Stimulated activated CD8-positive, alpha-beta memory T cell treated with anti-CD3 and anti-CD28 coated beads, Interleukin-12 subunit alpha, Interleukin-12 subunit beta, amount 100 ng/mL, for 4 hours (primary cell): Measurements from ENCODE around the gene LIF.
"Not testable (repeated sequence)": the region's sequence is repeated elsewhere in the genome, so short reads cannot be mapped to it uniquely, and the experiment has no call there.

Experiments used
- DNase-seq: peaks from one replicate; pipeline ENCODE4 v3.0.0-alpha.2; 2020; ENCODE audit warnings: low read depth

LIF gene

DNA sequence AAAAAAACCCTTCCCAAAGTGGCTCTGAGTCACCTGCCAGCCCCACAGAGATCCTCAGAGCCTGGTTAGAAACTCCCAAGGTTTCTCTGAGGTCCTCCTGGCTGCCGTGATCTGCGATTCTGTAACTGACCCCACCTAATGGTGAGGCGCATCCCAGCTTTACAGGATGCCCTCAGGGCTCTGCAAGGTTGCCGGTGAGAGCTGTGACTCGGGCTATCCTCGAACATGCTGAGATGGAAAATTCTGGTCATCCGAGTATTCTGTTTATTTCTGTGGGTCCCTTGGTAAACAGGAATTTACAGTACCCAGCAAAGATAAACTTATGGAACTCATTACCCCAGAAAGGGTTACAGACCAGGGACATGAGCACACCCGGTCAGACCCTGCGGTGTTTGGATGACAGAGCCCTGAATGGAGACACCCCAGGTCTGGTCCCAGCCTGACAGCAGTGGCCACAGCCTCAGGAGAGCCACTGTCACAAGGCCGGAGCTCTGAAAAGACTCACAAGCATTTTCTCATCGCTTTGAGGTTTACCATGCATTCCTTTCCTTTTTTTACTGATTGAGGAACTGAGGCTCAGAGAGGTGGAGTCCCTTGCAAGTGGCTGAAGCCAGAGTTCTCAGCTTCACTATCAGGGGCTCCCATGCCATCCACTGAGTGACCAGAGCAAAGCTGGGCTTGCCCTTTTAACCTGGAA lies 22.2 kb downstream of the LIF start:
- DNase-seq: no peak

DNA sequence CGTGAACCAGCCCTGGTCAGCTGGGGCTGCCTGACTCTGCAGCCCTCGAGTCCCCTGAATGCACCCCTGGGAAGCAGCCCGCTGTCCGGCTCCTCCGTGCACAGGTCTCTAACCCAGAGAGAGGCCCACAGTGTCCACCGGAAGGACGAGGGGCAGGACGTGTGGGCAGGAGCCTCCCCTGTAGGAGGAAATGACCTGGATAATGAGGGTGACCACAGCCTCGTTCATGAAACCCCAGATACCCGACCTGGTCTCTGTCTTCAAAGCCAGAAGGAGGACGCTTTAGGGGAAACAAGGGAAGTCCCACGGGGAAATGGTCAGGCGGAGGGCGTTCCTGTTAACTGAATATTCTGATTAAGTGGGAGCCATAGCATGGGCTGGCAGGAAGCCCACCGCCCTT lies 23.3 kb downstream of the LIF start:
- no peak for DNase-seq

GRCh38 chr22:30222321-30222720 lies 24.2 kb downstream of the LIF start:
- no peak for DNase-seq

DNA sequence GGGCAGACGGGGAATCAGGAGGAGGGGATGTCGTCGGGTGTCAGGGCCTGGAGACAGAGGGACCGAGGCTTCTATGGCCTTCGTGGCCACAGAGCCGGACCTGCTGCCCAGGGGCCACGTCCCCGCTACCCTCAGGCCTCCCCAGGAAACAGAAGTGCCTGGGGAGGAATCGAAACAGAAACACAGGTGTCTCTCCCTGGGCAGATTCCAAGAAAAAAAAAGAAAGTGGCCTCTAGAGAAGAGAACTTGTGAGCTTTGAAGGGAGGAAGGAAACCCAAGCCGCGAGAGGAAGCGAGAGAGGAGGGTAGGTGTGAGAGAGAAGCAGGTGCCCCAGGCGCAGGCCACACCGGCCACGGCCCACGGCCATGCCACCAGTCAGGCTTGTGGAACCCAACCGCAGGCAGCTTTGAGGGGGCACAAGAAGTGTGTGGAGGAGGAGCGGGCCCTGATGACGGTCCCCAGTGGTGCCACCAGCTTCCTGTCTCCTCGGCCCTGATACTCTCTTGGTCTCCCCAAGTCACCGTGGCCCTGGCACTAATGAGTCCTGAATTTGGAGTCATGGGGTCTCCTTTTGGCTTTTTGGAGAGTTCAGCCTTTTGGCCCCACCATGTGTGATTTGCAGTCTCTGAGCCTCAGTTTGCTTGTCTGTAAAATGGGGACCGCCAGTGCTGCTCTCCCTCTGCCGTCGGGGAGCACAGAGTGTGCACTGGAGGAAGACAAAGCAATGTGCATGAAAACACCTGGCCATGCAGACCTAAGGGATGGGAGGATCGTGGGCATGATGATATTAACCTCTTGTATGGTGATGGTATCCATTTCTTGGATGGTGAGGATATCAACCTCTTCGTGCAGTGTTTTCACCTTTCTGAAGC lies 25.2 kb downstream of the LIF start:
- DNase-seq: peak; percentile 35

DNA sequence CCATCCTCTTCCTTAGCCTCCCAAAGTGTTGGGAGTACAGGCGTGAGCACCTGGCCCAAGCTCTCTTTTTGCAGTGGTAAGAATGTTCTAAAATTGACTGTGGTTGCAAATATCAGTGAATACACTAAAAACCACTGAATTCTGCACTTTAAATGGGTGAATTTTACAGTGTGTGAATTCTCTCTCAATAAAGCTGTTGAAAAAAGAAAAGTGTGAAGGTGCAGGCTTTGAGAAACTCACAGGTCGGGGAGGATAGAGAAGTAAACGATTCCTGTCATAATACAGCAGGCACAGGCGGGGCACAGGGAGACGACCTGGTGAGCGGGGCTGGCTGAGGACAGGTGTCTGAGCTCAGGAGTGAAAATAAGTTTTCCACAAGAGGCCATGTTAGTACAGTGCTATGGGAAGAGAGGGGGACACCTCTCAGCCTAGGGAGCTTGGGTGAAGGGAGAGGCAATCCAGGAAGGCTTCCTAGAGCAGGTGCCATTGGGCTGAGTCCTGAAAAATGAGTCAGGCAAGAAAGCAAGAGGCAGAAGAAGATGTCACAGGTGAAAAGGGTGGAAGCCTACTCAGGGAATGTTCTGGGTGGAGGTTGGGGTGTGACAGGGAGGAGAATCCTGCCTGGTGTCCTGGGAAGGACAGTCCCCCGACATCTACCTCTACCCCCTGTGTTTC lies 26.1 kb downstream of the LIF start:
- DNase-seq: no peak

- DNase-seq: no peak
These were observed 26.8 kb downstream of the LIF start for GRCh38 chr22:30219668-30220278.

DNA sequence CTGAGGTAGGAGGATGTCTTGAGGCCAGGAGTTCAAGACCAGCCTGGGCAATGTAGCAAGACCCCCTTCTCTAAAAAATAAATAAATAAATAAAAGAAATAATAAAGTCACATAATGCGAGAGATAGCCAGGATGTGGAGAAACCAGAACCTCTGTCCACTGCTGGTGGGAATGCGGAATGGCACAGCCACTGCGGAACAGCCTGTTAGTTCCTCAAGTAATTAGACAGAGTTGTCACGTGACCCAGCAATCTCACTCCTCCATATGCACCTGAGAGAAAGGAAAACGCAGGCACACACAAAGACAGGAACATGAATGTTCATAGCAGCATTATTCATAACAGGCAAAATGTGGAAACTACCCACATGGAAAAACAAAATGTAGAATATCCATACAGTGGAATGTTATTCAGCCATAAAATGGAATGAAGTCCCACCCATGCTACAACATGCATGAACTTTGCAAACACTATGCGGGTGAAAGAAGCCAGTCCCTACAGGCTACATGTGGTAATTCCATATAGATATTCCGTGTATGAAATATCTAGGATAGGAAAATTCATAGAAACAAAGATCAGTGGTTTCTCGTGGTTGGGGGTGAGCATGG lies 27.4 kb downstream of the LIF start:
- no peak for DNase-seq

GRCh38 chr22:30217698-30218560 lies 28.6 kb downstream of the LIF start:
- DNase-seq: no peak

DNA sequence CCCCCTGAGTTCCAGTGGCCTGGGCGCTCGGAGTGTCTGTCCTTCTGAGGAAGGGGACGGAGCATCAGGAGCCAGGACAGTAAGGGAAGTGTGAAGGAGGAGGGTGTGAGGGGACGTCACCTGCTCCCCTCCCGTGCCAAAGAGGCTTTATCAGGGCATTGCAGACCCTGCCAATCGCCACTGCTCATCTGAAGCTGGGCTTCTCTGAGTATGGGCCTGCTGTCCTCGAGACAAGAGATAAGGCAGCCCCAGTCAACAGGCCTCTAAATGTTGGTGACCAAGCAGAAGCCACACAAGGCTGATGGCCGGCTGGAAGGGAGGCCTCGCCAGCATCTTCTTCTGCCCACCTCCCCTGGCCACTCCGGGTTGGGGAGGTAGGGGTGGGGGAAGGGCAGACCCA lies 29.8 kb downstream of the LIF start:
- no peak for DNase-seq

GRCh38 chr22:30216272-30216671 lies 30.3 kb downstream of the LIF start:
- DNase-seq: not testable (repeated sequence)

DNA sequence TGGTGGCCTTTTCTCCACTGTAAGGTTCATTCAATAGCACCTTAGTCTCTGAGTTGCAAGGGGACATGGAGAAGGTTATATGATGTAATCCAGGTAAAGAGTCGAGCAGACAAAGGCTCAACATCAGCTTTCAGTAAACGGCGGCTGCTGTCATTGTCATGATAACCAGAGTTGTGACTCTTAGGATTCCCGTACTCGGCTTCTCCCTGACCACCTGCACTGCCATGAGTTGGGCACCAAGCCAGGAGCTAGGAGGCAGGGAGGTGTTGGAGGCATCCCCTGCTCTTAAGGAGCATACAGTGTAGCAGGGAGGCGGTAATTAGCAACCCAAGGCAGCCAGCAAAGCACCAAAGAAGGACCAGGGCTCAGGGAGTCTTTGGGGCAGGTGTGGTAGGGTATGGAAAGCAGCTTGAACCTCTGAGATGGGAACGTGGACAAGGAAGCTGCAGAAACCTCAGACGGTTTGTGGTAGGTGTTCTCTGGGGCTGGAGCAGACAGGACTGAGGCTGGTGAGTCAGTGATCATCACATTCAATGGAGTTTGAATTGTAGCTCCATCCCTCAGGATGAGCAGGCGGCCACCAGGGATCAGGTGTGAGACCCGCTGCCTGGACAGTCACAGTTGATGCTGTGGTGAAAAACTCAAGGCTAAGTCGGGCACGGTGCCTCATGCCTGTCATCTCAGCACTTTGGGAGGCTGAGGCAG lies 31.7 kb downstream of the LIF start:
- no peak for DNase-seq

GRCh38 chr22:30212996-30213441 lies 33.5 kb downstream of the LIF start:
- no peak for DNase-seq

GRCh38 chr22:30212363-30212995 lies 34.1 kb downstream of the LIF start:
- no peak for DNase-seq

DNA sequence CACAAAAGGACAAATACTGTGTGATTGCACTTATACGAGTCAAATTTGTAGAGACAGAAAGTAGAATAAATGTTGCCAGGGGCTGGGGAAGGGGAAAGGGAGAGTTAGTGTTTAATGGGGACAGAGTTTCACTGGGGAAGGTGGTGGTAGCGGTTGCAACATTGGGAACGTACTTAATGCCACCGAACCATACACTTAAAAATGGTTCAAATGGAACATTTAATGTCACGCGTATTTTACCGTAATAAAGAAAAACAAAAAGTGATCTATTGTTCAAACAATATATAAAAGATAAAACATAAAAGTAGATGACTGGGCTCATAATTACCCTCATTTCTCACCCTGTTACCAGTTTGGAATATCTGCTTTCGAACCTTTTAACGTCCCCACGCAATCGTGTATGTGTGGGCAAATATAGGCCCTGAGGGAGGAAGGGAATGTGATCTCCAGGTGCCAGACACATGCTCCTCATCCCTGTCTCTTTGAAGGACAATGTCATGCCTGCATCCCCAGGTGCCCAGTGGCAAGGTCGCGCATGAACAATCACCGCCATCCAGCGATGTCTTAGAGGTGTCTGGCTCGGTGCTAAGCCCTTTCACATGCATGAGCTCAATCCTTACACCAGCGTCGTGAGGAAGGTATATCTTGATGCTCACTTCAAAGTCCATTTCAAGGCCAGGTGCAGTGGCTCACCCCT lies 35.3 kb downstream of the LIF start:
- no peak for DNase-seq

- DNase-seq: no peak
These were observed 36.2 kb downstream of the LIF start for GRCh38 chr22:30210235-30210909.

GRCh38 chr22:30209642-30210041 lies 36.9 kb downstream of the LIF start:
- no peak for DNase-seq

DNA sequence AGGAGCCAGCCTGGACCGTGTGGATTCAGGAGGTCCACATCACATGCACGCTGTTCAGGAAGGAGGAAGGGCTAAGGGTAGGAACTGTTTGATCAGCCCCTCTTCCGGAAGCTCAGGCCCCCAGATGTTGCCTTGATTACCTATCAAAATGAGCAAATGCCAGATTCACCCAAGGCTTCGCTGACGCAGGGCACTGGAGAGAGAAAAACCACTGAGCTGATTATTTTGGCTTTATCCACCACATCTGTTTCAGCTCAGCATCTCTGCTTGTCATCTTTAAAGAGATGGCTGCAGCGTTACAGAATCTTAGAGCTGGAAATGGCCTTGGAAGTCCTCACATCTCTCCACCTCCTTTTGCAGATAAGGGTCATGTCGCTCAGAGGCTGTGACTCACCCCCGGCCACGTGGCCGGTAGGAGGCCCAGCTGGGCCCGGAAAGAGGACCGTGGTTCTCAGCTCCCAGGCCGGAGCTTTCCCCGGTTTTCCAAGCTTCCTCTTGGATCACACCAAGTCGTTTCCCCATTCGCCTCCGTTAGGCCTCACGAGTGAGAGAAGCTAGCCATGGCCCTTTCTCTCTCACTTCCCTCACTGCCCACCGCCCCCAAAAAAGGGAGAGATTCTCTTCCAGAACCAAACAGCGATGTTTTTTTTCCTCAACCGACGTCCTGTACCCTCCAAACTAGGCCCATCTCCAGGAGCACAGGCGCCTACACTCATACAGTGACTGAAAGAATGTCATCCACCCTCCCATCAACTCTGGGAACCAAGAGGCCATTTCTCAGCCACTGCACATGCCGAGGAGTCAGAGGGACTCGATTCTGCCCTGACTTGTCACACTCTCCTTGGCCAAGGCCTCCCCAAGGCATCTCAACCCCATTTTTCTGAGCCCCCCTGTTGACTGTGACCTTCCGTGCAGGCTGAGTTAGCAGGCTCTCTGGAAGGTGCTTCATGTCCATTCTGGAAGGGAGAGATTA lies 37.6 kb downstream of the LIF start:
- DNase-seq: no peak
